AG04450 (cell line): ENCODE measurements around the gene RPP14. TPM values are rescaled to one million over a fixed set of nuclear protein-coding genes. Genes with fewer than 3 reads are reported as not detected.
"Not testable (repeated sequence)": the region's sequence is repeated elsewhere in the genome, so short reads cannot be mapped to it uniquely, and the experiment has no call there.

Experiments
- CTCF ChIA-PET: fragments of 300-600, 350-600 bp; formaldehyde crosslinking; extraction: SDS; loops from one replicate; lab custom pipeline; 2022; ENCODE audit warnings: antibody characterized with exemption, inconsistent platforms; lab: Charles Lee
- POLR2A ChIA-PET: fragments of 350-600 bp; formaldehyde crosslinking; extraction: SDS; loops from one replicate; lab custom pipeline; 2021; ENCODE audit warnings: antibody characterized with exemption, inconsistent platforms; lab: Yijun Ruan, JAX
- DNase-seq: peaks from one replicate; pipeline ENCODE4 v3.0.0-alpha.2; 2011; ENCODE audit warnings: low read depth, low spot score
- H3K27ac ChIP-seq: one replicate; pipeline ENCODE4 v1.5.1; 2012; ENCODE audit warnings: low read depth, low read length, control low read depth
- H3K27me3 ChIP-seq: one replicate; pipeline ENCODE4 v1.6.0; 2012; ENCODE audit warnings: low read length; ENCODE audit not compliant: control insufficient read depth, insufficient read depth
- H3K4me3 ChIP-seq: 2 replicates; pipeline ENCODE4 v1.5.1; 2011; ENCODE audit warnings: mild to moderate bottlenecking, low read depth, low read length, control low read depth
- H3K9me3 ChIP-seq: 2 replicates; pipeline ENCODE4 v1.5.1; 2012; ENCODE audit warnings: low read length; ENCODE audit not compliant: control insufficient read depth, insufficient read depth
- CTCF ChIP-seq: IDR thresholded peaks from 2 replicates; pipeline ENCODE4 v1.5.1; 2011; ENCODE audit warnings: low read depth, low read length, control low read depth, inconsistent platforms
- polyA plus RNA-seq: library from polyadenylated mRNA; depleted of rRNA; stranded (reverse); fragments of >200 nt; gene quantifications from 2 replicates; pipeline ENCODE4 v1.2.3, GENCODE V29; 2011

The RPP14 gene
- polyA plus RNA-seq, 1 experiment, result 18.5 TPM

- POLR2A ChIA-PET, result interaction anchor here (0.6 to 3.3 kb wide), 5 partner anchors 48 to 159 kb away, joined by 3 to 22 read pairs (median 4); no protein-coding TSS in a partner anchor
- no peak for DNase-seq
- TF ChIP-seq CTCF, result no peak
- no peaks in the 10 kb centered on the region; the same call in 1 of the 2 replicates for H3K9me3 ChIP-seq
- H3K4me3 ChIP-seq, result no peak overlapping the region
- peak overlapping the region; percentile 12 for H3K27ac ChIP-seq
- CTCF ChIA-PET, result interaction anchor here (1.6 to 2.4 kb wide), 4 partner anchors 10 to 30 kb away, joined by 3 to 13 read pairs (median 6); partner anchors contain the start of genes HTD2 and RPP14
- H3K27me3 ChIP-seq, result no peaks in the 10 kb centered on the region
Measured at GRCh38 chr3:58336135-58336882, 30.3 kb downstream of the RPP14 start.

- no peak overlapping the region for H3K4me3 ChIP-seq
- no peak overlapping the region for H3K27ac ChIP-seq
- no peak for TF ChIP-seq CTCF
- ChIA-PET POLR2A (interaction anchor here (1.0 to 1.2 kb wide), 2 partner anchors 50 to 52 kb away, joined by 3 to 4 read pairs; no protein-coding TSS in a partner anchor), CTCF (interaction anchor here (1.1 to 2.4 kb wide), 2 partner anchors 30 to 78 kb away, joined by 3 to 13 read pairs; partner anchors contain the start of genes HTD2 and RPP14)
- H3K9me3 ChIP-seq, result no peaks in the 10 kb centered on the region; the same call in 1 of the 2 replicates
- no peaks in the 10 kb centered on the region for H3K27me3 ChIP-seq
- DNase-seq, result no peak
Measured at GRCh38 chr3:58337190-58337589, 31.1 kb downstream of the RPP14 start.

- H3K27ac ChIP-seq, H3K27me3 ChIP-seq, DNase-seq, H3K4me3 ChIP-seq, H3K9me3 ChIP-seq: not testable (repeated sequence)
- CTCF ChIA-PET, result interaction anchor here (1.0 kb wide), 1 partner anchor 33 kb away, joined by 3 read pairs; the partner anchor contains the start of genes HTD2 and RPP14
- POLR2A ChIA-PET, result interaction anchor here (0.7 kb wide), 1 partner anchor 42 kb away, joined by 6 read pairs; no protein-coding TSS in a partner anchor
Measured at GRCh38 chr3:58339146-58339545, 33.1 kb downstream of the RPP14 start.

GRCh38 chr3:58340594-58341244, 34.7 kb downstream of the RPP14 start:
- Histone ChIP-seq H3K4me3 (no peak overlapping the region), H3K27me3 (no peaks in the 10 kb centered on the region), H3K9me3 (no peaks in the 10 kb centered on the region), H3K27ac (peak overlapping the region; percentile 52)
- no peak for DNase-seq
- CTCF ChIA-PET, result interaction anchor here (0.5 to 1.0 kb wide), 2 partner anchors 41 to 227 kb away, joined by 3 read pairs; no protein-coding TSS in a partner anchor
- POLR2A ChIA-PET, result interaction anchor here (0.5 to 1.2 kb wide), 2 partner anchors 43 to 65 kb away, joined by 3 to 4 read pairs; no protein-coding TSS in a partner anchor
- TF ChIP-seq CTCF, result no peak

- Histone ChIP-seq H3K27ac (peak overlapping the region; percentile 52), H3K27me3 (no peaks in the 10 kb centered on the region), H3K4me3 (no peak overlapping the region), H3K9me3 (no peaks in the 10 kb centered on the region)
- POLR2A ChIA-PET, result interaction anchor here (0.5 to 1.2 kb wide), 2 partner anchors 43 to 64 kb away, joined by 3 to 4 read pairs; no protein-coding TSS in a partner anchor
- DNase-seq, result no peak
- CTCF ChIA-PET, result interaction anchor here (0.5 to 1.0 kb wide), 3 partner anchors 19 to 227 kb away, joined by 3 read pairs; no protein-coding TSS in a partner anchor
- no peak for TF ChIP-seq CTCF
Measured at GRCh38 chr3:58341376-58341775, 35.3 kb downstream of the RPP14 start.
